NCI-H774 (cell line): ENCODE results near the gene GCH1.

Source experiments
- DNase-seq: peaks from one replicate; lab custom pipeline; 2025; lab: John Stamatoyannopoulos, UW

The GCH1 gene

GRCh38 chr14:54797556-54797955 is 105.1 kb downstream of the GCH1 start:
- no peak for DNase-seq

GRCh38 chr14:54796961-54797360 is 105.7 kb downstream of the GCH1 start:
- no peak for DNase-seq

- no peak for DNase-seq
Observed at GRCh38 chr14:54794796-54795195, 107.8 kb downstream of the GCH1 start.

- no peak for DNase-seq
Observed at GRCh38 chr14:54794159-54794558, 108.5 kb downstream of the GCH1 start.

- DNase-seq: no peak
Observed at GRCh38 chr14:54792288-54792687, 110.3 kb downstream of the GCH1 start.
